Activated CD4-positive, alpha-beta T cell treated with anti-CD3 and anti-CD28 coated beads, Interleukin-2, amount 10 ng/mL, durations not matched to agents 7 days and 5 days (primary cell): ENCODE data around the gene F8A2. TPM values are rescaled to one million over a fixed set of nuclear protein-coding genes. Genes with fewer than 3 reads are reported as not detected.
"Not testable (repeated sequence)": the region's sequence is repeated elsewhere in the genome, so short reads cannot be mapped to it uniquely, and the experiment has no call there.

ENCODE experiments used
- CTCF ChIA-PET: fragments of 350-600 bp; sonication (Branson Sonifier 250); formaldehyde crosslinking; loops from one replicate; lab custom pipeline; 2021; ENCODE audit warnings: antibody characterized with exemption; lab: Charles Lee
- POLR2A ChIA-PET: fragments of 350-600 bp; sonication (Branson Sonifier 250); formaldehyde crosslinking; loops from one replicate; lab custom pipeline; 2021; ENCODE audit warnings: antibody characterized with exemption; lab: Charles Lee
- DNase-seq: peaks from one replicate; pipeline ENCODE4 v3.0.0-alpha.2; 2020
- H3K27ac Mint-ChIP-seq: one replicate; pipeline ENCODE4 v1.8.0; 2021; ENCODE audit warnings: mild to moderate bottlenecking, moderate library complexity, mixed read lengths
- H3K27me3 Mint-ChIP-seq: one replicate; pipeline ENCODE4 v1.8.0; 2021; ENCODE audit warnings: mixed read lengths
- H3K36me3 Mint-ChIP-seq: one replicate; pipeline ENCODE4 v1.8.0; 2021; ENCODE audit warnings: low read depth, mixed read lengths
- H3K4me1 Mint-ChIP-seq: one replicate; pipeline ENCODE4 v1.8.0; 2021; ENCODE audit warnings: mixed read lengths
- H3K4me3 Mint-ChIP-seq: one replicate; pipeline ENCODE4 v1.8.0; 2021; ENCODE audit warnings: mild to moderate bottlenecking, moderate library complexity, mixed read lengths
- H3K9me3 Mint-ChIP-seq: one replicate; pipeline ENCODE4 v1.8.0; 2021; ENCODE audit warnings: mixed read lengths
- total RNA-seq, 2 experiments: library from RNA; stranded (reverse); gene quantifications; one replicate each; pipeline ENCODE4 v1.2.3, GENCODE V29; 2021

Gene F8A2
- total RNA-seq: not detected

GRCh38 chrX:155381843-155382528, at the start of gene F8A2:
Gene F8A2 (plus strand): TSS chrX:155382095. CDS start chrX:155382115, 20 bp downstream.
- DNase-seq, H3K4me1 Mint-ChIP-seq, H3K36me3 Mint-ChIP-seq, H3K4me3 Mint-ChIP-seq, H3K9me3 Mint-ChIP-seq, CTCF ChIA-PET, H3K27ac Mint-ChIP-seq, POLR2A ChIA-PET, H3K27me3 Mint-ChIP-seq: not testable (repeated sequence)

GRCh38 chrX:155333544-155334100, 48.3 kb upstream of the F8A2 start:
- Mint-ChIP-seq H3K4me3 (no peak overlapping the region), H3K9me3 (no peaks in the 10 kb centered on the region), H3K27ac (no peak overlapping the region), H3K4me1 (peaks cover 3% of the 10 kb centered on the region), H3K27me3 (no peaks in the 10 kb centered on the region), H3K36me3 (no peaks in the 10 kb centered on the region)
- DNase-seq: no peak
- ChIA-PET POLR2A (no interaction called here), CTCF (no interaction called here)

- Mint-ChIP-seq H3K27ac (no peak within 1 kb of the TSS), H3K27me3 (no peaks in the 10 kb centered on the region), H3K9me3 (no peaks in the 10 kb centered on the region), H3K4me1 (peaks cover 3% of the 10 kb centered on the region), H3K4me3 (no peak within 1 kb of the TSS), H3K36me3 (no peaks in the 10 kb centered on the region)
- CTCF ChIA-PET: no interaction called here
- no peak for DNase-seq
- POLR2A ChIA-PET: no interaction called here
These were observed 47.2 kb upstream of the F8A2 start, which contains the start of gene CLIC2 for GRCh38 chrX:155334486-155335336. Gene CLIC2 (minus strand): TSS chrX:155334614. CDS start chrX:155334427, 187 bp downstream.

GRCh38 chrX:155335337-155335712, 46.6 kb upstream of the F8A2 start:
- H3K9me3 Mint-ChIP-seq, H3K4me3 Mint-ChIP-seq, CTCF ChIA-PET, H3K4me1 Mint-ChIP-seq, H3K36me3 Mint-ChIP-seq, DNase-seq, POLR2A ChIA-PET, H3K27ac Mint-ChIP-seq, H3K27me3 Mint-ChIP-seq: not testable (repeated sequence)

DNA sequence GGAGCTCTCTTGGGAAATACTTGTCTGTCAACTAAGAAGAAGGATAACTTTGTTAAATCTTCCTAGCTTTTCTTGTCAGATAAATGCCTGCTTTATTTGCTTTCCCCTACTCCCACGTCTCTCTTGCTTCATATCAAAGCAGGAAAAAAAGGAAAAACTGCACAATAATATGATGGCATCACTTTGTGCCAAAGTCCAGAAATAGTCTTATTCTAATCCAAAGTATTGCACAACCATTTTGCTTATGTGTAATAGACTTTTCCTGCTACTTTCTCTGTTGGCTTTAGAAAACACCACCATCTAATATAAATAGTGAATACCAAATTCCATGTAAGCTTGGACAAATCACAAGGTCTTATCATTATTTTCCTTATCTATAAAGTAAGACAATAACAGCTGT, 36.2 kb upstream of the F8A2 start:
- POLR2A ChIA-PET, H3K27me3 Mint-ChIP-seq, H3K4me3 Mint-ChIP-seq: not testable (repeated sequence)

GRCh38 chrX:155349448-155349847, 32.4 kb upstream of the F8A2 start:
- H3K4me1 Mint-ChIP-seq, H3K9me3 Mint-ChIP-seq, H3K27me3 Mint-ChIP-seq, H3K36me3 Mint-ChIP-seq, POLR2A ChIA-PET, CTCF ChIA-PET, H3K27ac Mint-ChIP-seq, DNase-seq, H3K4me3 Mint-ChIP-seq: not testable (repeated sequence)

More for the DNA sequence above, 36.2 kb upstream of the F8A2 start:
- H3K4me1 Mint-ChIP-seq, H3K27ac Mint-ChIP-seq, H3K9me3 Mint-ChIP-seq, DNase-seq, CTCF ChIA-PET, H3K36me3 Mint-ChIP-seq: not testable (repeated sequence)

GRCh38 chrX:155363712-155364111, 18.2 kb upstream of the F8A2 start:
- H3K36me3 Mint-ChIP-seq, DNase-seq, H3K9me3 Mint-ChIP-seq, H3K4me3 Mint-ChIP-seq, H3K27me3 Mint-ChIP-seq, H3K27ac Mint-ChIP-seq, H3K4me1 Mint-ChIP-seq, POLR2A ChIA-PET, CTCF ChIA-PET: not testable (repeated sequence)

DNA sequence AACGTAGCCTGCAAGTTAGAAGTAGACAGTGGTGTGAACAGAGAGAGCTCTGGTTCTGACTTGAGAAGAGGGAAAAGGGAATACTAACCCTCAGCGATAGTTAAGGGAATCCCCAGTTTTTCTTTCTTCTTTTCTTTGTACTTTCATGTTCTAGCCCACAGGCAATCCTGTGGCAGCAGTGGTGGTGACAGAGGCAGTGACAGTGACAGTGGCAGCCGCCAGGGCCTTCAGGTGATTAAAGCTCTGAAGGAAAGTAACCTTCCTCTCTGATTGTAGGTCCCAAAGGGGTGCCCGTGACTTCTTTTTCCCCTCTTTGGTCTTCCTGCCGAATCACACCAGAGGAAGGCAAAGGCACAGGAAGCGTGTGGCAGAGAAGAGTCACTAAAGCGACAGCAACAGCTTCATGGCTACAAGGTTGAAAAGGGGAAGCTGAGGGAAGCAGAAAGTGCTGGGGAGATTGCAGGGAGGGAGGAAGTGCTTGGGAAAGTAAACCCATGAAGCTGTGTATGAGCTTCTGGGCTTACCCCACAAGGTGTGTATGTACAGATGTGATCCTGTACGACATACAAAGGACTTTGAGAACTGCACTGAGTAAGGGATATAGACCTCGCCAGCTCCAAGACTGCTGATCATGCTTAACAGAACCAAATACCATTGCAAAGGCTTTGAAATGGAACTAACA, 8.0 kb upstream of the F8A2 start:
- H3K4me3 Mint-ChIP-seq, H3K27me3 Mint-ChIP-seq, DNase-seq, CTCF ChIA-PET, H3K4me1 Mint-ChIP-seq, POLR2A ChIA-PET, H3K9me3 Mint-ChIP-seq, H3K36me3 Mint-ChIP-seq, H3K27ac Mint-ChIP-seq: not testable (repeated sequence)

GRCh38 chrX:155379802-155380201, 2.1 kb upstream of the F8A2 start:
- POLR2A ChIA-PET, DNase-seq, H3K4me3 Mint-ChIP-seq, H3K9me3 Mint-ChIP-seq, H3K4me1 Mint-ChIP-seq, H3K27ac Mint-ChIP-seq, H3K27me3 Mint-ChIP-seq, H3K36me3 Mint-ChIP-seq, CTCF ChIA-PET: not testable (repeated sequence)

DNA sequence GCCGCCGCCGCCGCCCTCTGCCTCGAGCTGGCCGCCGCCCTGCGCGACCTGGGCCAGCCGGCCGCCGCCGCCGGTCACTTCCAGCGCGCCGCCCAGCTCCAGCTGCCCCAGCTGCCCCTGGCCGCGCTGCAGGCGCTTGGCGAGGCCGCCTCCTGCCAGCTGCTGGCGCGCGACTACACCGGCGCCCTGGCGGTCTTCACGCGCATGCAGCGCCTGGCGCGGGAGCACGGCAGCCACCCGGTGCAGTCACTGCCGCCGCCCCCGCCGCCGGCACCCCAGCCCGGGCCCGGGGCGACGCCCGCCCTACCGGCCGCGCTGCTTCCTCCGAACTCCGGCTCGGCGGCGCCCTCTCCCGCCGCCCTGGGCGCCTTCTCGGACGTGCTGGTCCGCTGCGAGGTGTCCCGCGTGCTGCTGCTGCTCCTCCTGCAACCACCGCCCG, 653 bp downstream of the F8A2 start:
- H3K27me3 Mint-ChIP-seq, H3K4me3 Mint-ChIP-seq, H3K4me1 Mint-ChIP-seq, DNase-seq, CTCF ChIA-PET, H3K27ac Mint-ChIP-seq, POLR2A ChIA-PET, H3K9me3 Mint-ChIP-seq: not testable (repeated sequence)
- H3K36me3 Mint-ChIP-seq: peaks cover 11% of the 10 kb centered on the region

DNA sequence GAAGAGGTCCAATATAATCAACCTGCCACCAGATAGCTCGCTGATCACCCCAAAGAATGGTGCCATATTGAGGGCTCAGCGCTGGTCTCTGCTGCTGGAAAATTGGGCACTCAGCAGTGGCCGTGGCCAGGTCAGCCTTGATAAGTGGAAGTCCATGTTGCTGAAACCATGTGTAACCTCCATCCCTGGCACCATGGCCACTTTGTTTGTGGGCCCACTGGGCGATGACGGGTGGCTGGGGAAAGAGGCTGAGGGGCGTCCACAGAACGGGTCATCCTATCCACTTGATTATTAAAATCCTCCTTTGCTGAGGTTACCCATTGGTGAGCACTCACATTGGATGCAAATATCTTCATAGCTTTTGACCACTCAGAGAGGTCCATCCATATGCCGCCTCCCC, 7.7 kb downstream of the F8A2 start:
- Mint-ChIP-seq H3K27me3 (no peaks in the 10 kb centered on the region), H3K4me1 (peaks cover 27% of the 10 kb centered on the region), H3K27ac (no peak overlapping the region), H3K9me3 (peaks cover 9% of the 10 kb centered on the region), H3K36me3 (peaks cover 44% of the 10 kb centered on the region), H3K4me3 (no peak overlapping the region)
- ChIA-PET POLR2A (no interaction called here), CTCF (no interaction called here)
- no peak for DNase-seq

DNA sequence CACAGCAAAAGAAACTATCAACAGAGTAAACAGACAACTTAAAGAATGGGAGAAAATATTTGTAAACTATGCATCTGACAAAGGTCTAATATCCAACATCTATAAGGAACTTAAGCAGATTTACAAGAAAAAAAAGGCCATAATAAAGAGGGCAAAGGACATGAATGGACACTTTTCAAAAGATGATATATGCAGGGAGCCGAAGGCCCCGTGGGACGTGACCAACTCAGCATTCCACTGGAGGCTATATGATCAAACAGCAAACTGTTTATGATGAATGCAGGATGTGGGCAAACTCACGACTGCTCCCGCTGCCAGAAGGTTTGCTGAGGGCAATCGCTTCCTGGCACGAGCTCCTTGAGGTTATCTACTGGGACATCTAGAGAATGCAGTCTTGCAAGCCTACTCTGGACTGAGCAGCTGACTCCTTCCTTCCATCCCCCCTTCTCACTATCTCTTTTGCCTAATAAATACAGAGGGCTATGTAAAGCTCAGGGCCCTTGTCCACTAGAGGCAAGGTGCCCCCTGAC, 12.9 kb downstream of the F8A2 start:
- POLR2A ChIA-PET, CTCF ChIA-PET, H3K4me3 Mint-ChIP-seq, H3K27me3 Mint-ChIP-seq, H3K9me3 Mint-ChIP-seq, H3K27ac Mint-ChIP-seq: not testable (repeated sequence)
- peaks cover 22% of the 10 kb centered on the region for H3K4me1 Mint-ChIP-seq
- peaks cover 26% of the 10 kb centered on the region for H3K36me3 Mint-ChIP-seq
- DNase-seq: peak; percentile 23
